HepG2 (cell line): Measurements from ENCODE around the gene RBBP8NL. TPM values are rescaled to one million over a fixed set of nuclear protein-coding genes. Genes with fewer than 3 reads are reported as not detected.

Experiments used
- E2F1 ChIP-seq: sonication (generic); formaldehyde crosslinking; IDR thresholded peaks from 2 replicates; pipeline ENCODE4 v1.5.0; 2020; ENCODE audit warnings: missing genetic modification reagents
- FOXO4 ChIP-seq: sonication (generic); formaldehyde crosslinking; conservative IDR thresholded peaks from 2 replicates; pipeline ENCODE4 v1.8.1; 2023; ENCODE audit warnings: missing genetic modification reagents
- KMT2A ChIP-seq: sonication (generic); formaldehyde crosslinking; IDR thresholded peaks from 2 replicates; pipeline ENCODE4 v1.4.0; 2020; ENCODE audit warnings: missing genetic modification reagents
- MYC ChIP-seq: sonication (generic); formaldehyde crosslinking; IDR thresholded peaks from 2 replicates; pipeline ENCODE4 v1.9.0; 2021; ENCODE audit warnings: missing genetic modification reagents, borderline replicate concordance
- PTBP1 ChIP-seq: fragments of 200-400 bp; formaldehyde crosslinking; IDR thresholded peaks from 2 replicates; pipeline ENCODE4 v1.6.1; 2018; ENCODE audit warnings: low read length, low read depth; ENCODE audit not compliant: poor library complexity, severe bottlenecking
- RFXAP ChIP-seq: sonication (generic); formaldehyde crosslinking; IDR thresholded peaks from 2 replicates; pipeline ENCODE4 v1.4.0; 2020; ENCODE audit warnings: missing genetic modification reagents, borderline replicate concordance
- SPEN ChIP-seq: sonication (generic); formaldehyde crosslinking; IDR thresholded peaks from 2 replicates; pipeline ENCODE4 v1.5.1; 2020; ENCODE audit warnings: low read depth, mild to moderate bottlenecking, missing genetic modification reagents
- THAP11 ChIP-seq: IDR thresholded peaks from 2 replicates; pipeline ENCODE4 v1.6.1; 2016; ENCODE audit warnings: missing biosample characterization, missing genetic modification reagents
- WIZ ChIP-seq: sonication (generic); formaldehyde crosslinking; IDR thresholded peaks from 2 replicates; pipeline ENCODE4 v1.5.1; 2020; ENCODE audit warnings: mild to moderate bottlenecking, missing genetic modification reagents
- ZKSCAN5 ChIP-seq: sonication (generic); formaldehyde crosslinking; IDR thresholded peaks from 2 replicates; pipeline ENCODE4 v1.5.1; 2020; ENCODE audit warnings: mild to moderate bottlenecking, missing genetic modification reagents
- polyA plus RNA-seq, 8 experiments: library from polyadenylated mRNA; depleted of rRNA in 3 of 8; stranded (reverse) in 7 of 8; unstranded in 1 of 8; fragments of >200 nt; fragmentation: Illumina TruSeq in 4 of 8; extraction: Trizol in 4 of 8; gene quantifications; 2 replicates each; pipeline versions ENCODE4 v1.2.1 to v1.2.3, GENCODE V29; 2011 to 2016; ENCODE audit warnings: low read depth in 4 of 8, missing spikeins in 1 of 8, mixed read lengths in 1 of 8; ENCODE audit not compliant: insufficient read depth in 1 of 8
- total RNA-seq, 5 experiments: library from RNA; depleted of rRNA; stranded (reverse); fragments of >200 nt; fragmentation: Illumina TruSeq; extraction: Trizol; gene quantifications; 2 replicates each; pipeline ENCODE4 v1.2.3, GENCODE V29; 2016; ENCODE audit warnings: low read depth in 1 of 5
- TF ChIP-seq, protein P1 (sequence below): IDR thresholded peaks from 2 replicates; pipeline ENCODE4 v1.6.1; 2016

The RBBP8NL gene
- total and polyA plus RNA-seq, 2 of the 13 experiments (the other 11 are each of a cell fraction or from before 2014, with no cell fraction given): 0.69 to 0.86 TPM

DNA sequence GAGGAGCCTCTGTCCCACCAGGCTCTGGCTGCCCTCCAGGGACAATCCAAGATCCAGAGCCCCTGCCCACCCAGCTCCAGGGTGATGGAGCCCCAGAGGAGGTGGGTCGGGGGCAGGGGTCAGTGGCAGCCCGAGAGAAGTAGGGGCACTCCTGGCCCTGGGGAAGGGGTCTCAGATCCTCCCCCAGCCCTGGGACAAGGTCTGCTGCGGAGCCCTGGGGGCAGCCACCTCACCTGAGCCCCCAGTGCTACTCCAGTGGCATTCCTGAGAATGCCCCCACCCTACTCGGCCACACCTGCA lies 57.6 kb downstream of the RBBP8NL start (continued):
- TF ChIP-seq RFXAP (peak; percentile 71; the same call in 1 of the 2 replicates), FOXO4 (CRISPR knock-in tag) (0 out of 2 replicates have a peak, but pooled peaks have one; percentile 55), E2F1 (no peak), MYC (CRISPR knock-in tag) (0 out of 2 replicates have a peak, but pooled peaks have one; percentile 13), PTBP1 (peak; percentile 23), WIZ (0 out of 2 replicates have a peak, but pooled peaks have one; percentile 40), THAP11 (CRISPR knock-in tag) (0 out of 2 replicates have a peak, but pooled peaks have one; percentile 10), ZKSCAN5 (peak; percentile 18; the same call in 1 of the 2 replicates), KMT2A (0 out of 2 replicates have a peak, but pooled peaks have one; percentile 43), SPEN (CRISPR knock-in tag) (peak; percentile 51; the same call in 1 of the 2 replicates)
- TF ChIP-seq, protein P1, sequence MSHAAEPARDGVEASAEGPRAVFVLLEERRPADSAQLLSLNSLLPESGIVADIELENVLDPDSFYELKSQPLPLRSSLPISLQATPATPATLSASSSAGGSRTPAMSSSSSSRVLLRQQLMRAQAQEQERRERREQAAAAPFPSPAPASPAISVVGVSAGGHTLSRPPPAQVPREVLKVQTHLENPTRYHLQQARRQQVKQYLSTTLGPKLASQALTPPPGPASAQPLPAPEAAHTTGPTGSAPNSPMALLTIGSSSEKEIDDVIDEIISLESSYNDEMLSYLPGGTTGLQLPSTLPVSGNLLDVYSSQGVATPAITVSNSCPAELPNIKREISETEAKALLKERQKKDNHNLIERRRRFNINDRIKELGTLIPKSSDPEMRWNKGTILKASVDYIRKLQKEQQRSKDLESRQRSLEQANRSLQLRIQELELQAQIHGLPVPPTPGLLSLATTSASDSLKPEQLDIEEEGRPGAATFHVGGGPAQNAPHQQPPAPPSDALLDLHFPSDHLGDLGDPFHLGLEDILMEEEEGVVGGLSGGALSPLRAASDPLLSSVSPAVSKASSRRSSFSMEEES: peak; percentile 15; the same call in 1 of the 2 replicates
- TF ChIP-seq, all 625 proteins: peak for 21
